Upper lobe of right lung (tissue), 1 donor: ENCODE results near the gene MUC5AC. TPM values are rescaled to one million over a fixed set of nuclear protein-coding genes. Genes with fewer than 3 reads are reported as not detected.

Source experiments
- ATAC-seq: fragments of 200-7000 bp; cut with Tn5 transposase; one replicate; pipeline ENCODE4 v1.9.1; 2020; ENCODE audit warnings: mild to moderate bottlenecking, moderate library complexity
- DNase-seq: peaks from one replicate; pipeline ENCODE4 v3.0.0-alpha.2; 2020
- H3K27ac ChIP-seq: fragments of 200-600 bp; one replicate; pipeline ENCODE4 v1.8.0; 2022
- H3K27me3 ChIP-seq: fragments of 200-600 bp; one replicate; pipeline ENCODE4 v1.8.0; 2022; ENCODE audit warnings: mild to moderate bottlenecking
- H3K36me3 ChIP-seq: fragments of 200-600 bp; one replicate; pipeline ENCODE4 v1.8.0; 2022
- H3K4me1 ChIP-seq: fragments of 200-600 bp; one replicate; pipeline ENCODE4 v1.8.0; 2022
- H3K4me3 ChIP-seq: fragments of 200-600 bp; one replicate; pipeline ENCODE4 v1.8.0; 2022; ENCODE audit warnings: mild to moderate bottlenecking
- H3K9me3 ChIP-seq: fragments of 200-600 bp; one replicate; pipeline ENCODE4 v1.8.0; 2022
- CTCF ChIP-seq: fragments of 200-600 bp; IDR thresholded peaks from one replicate; pipeline ENCODE4 v1.8.0; 2022; ENCODE audit warnings: antibody characterized with exemption
- intact Hi-C: fragments of 100-400 bp; cut with DNase I; formaldehyde crosslinking; loops from one replicate; pipeline ENCODE4 v1.11.0; 2022
- total RNA-seq: library from RNA; stranded (reverse); fragmentation: NEBNext Ultra II Directional; extraction: Animal tissue kit (Norgen Biotek cat#: 25700); gene quantifications from one replicate; pipeline ENCODE4 v1.2.1, GENCODE V29; 2021
- donor health status: DM: no; HTN: yes; CAD: no; lungs with severe emphysema.

Gene MUC5AC
- total RNA-seq, 1 donor from 2014 or later: not detected

- H3K27ac ChIP-seq: no peak overlapping the region
- H3K9me3 ChIP-seq: no peaks in the 10 kb centered on the region
- DNase-seq (peak; percentile 57), ATAC-seq (no peak)
- H3K4me3 ChIP-seq: no peak overlapping the region
- H3K27me3 ChIP-seq: peaks cover 64% of the 10 kb centered on the region
- H3K4me1 ChIP-seq: no peaks in the 10 kb centered on the region
- intact Hi-C loops: no loop called here
- no peaks in the 10 kb centered on the region for H3K36me3 ChIP-seq
- TF ChIP-seq CTCF: no peak
These were observed 41.5 kb downstream of the MUC5AC start for GRCh38 chr11:1199241-1199750.

GRCh38 chr11:1199751-1200610, 42.2 kb downstream of the MUC5AC start:
- no peak for ATAC-seq
- H3K27me3 ChIP-seq: peaks cover 65% of the 10 kb centered on the region
- DNase-seq: peak; percentile 60
- H3K36me3 ChIP-seq: no peaks in the 10 kb centered on the region
- no peak overlapping the region for H3K27ac ChIP-seq
- no peak overlapping the region for H3K4me3 ChIP-seq
- TF ChIP-seq CTCF: no peak
- intact Hi-C loops: loop anchor here (10.0 kb wide), 1 partner anchor 305 kb away; no protein-coding TSS in a partner anchor
- no peaks in the 10 kb centered on the region for H3K4me1 ChIP-seq
- no peaks in the 10 kb centered on the region for H3K9me3 ChIP-seq

- no peak for TF ChIP-seq CTCF
- Histone ChIP-seq H3K4me1 (no peaks in the 10 kb centered on the region), H3K36me3 (no peaks in the 10 kb centered on the region), H3K9me3 (no peaks in the 10 kb centered on the region), H3K27me3 (peaks cover 65% of the 10 kb centered on the region), H3K27ac (no peak overlapping the region), H3K4me3 (no peak overlapping the region)
- DNase-seq: peak; percentile 51
- intact Hi-C loops: loop anchor here (10.0 kb wide), 1 partner anchor 304 kb away; no protein-coding TSS in a partner anchor
- ATAC-seq: no peak
These were observed 42.9 kb downstream of the MUC5AC start for GRCh38 chr11:1200611-1201191.

- peaks cover 56% of the 10 kb centered on the region for H3K27me3 ChIP-seq
These were observed 43.8 kb downstream of the MUC5AC start for GRCh38 chr11:1201395-1202153.

More at GRCh38 chr11:1201395-1202153, 43.8 kb downstream of the MUC5AC start:
- Histone ChIP-seq H3K9me3 (no peaks in the 10 kb centered on the region), H3K4me3 (no peak overlapping the region), H3K36me3 (no peaks in the 10 kb centered on the region), H3K27ac (no peak overlapping the region), H3K4me1 (no peaks in the 10 kb centered on the region)
- TF ChIP-seq CTCF: no peak
- intact Hi-C loops: loop anchor here (10.0 kb wide), 1 partner anchor 303 kb away; no protein-coding TSS in a partner anchor
- no peak for DNase-seq
- no peak for ATAC-seq
